Nephron progenitor cell (in vitro differentiated cells): ENCODE data around the gene PCDHB11.
A peak's percentile ranks its signal among the peaks of the same experiment; 100 is the strongest.
"Not testable (repeated sequence)": the region's sequence is repeated elsewhere in the genome, so short reads cannot be mapped to it uniquely, and the experiment has no call there.

Source experiments
- DNase-seq: peaks from one replicate; pipeline ENCODE4 v3.0.0; 2021
- H3K27ac Mint-ChIP-seq: 2 replicates; pipeline ENCODE4 v1.8.0; 2021; ENCODE audit warnings: mild to moderate bottlenecking, moderate library complexity, mixed read lengths
- H3K27me3 Mint-ChIP-seq: 2 replicates; pipeline ENCODE4 v1.8.0; 2021; ENCODE audit warnings: mild to moderate bottlenecking, low read depth, mixed read lengths; ENCODE audit not compliant: poor library complexity
- H3K36me3 Mint-ChIP-seq: 2 replicates; pipeline ENCODE4 v1.8.0; 2021; ENCODE audit warnings: low read depth, mixed read lengths
- H3K4me1 Mint-ChIP-seq: 2 replicates; pipeline ENCODE4 v1.8.0; 2021; ENCODE audit warnings: mixed read lengths
- H3K4me3 Mint-ChIP-seq: 2 replicates; pipeline ENCODE4 v1.8.0; 2021; ENCODE audit warnings: mild to moderate bottlenecking, moderate library complexity, mixed read lengths
- H3K9me3 Mint-ChIP-seq: 2 replicates; pipeline ENCODE4 v1.8.0; 2021; ENCODE audit warnings: mild to moderate bottlenecking, moderate library complexity, mixed read lengths
- TF ChIP-seq, protein P1 (sequence below): fragments of 200-600 bp; sonication (generic); IDR thresholded peaks from 2 replicates; pipeline ENCODE4 v1.5.0; 2021; ENCODE audit warnings: antibody characterized with exemption

PCDHB11 gene

DNA sequence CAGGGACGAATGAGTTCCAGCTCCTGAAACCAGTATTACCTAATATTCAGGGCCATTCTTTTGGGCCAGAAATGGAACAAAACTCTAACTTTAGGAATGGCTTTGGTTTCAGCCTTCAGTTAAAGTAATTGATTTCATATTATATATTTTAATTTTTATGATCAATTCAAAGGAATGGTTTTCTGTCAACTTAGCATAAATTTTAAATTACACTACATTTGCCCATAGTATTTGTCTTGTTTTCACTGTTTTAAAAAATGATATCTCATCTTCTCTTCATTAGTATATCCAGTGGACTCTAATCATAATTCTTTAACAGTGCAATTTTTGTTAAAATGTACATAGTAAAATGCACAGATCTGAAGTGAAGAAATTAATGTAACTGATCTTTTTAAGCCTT lies 19.1 kb upstream of the PCDHB11 start:
- Mint-ChIP-seq H3K9me3 (peaks cover 44% of the 10 kb centered on the region), H3K27ac (no peak overlapping the region), H3K27me3 (no peaks in the 10 kb centered on the region), H3K4me3 (no peak overlapping the region), H3K36me3 (peaks cover 28% of the 10 kb centered on the region), H3K4me1 (peaks cover 6% of the 10 kb centered on the region)
- DNase-seq, result no peak
- TF ChIP-seq, protein P1, sequence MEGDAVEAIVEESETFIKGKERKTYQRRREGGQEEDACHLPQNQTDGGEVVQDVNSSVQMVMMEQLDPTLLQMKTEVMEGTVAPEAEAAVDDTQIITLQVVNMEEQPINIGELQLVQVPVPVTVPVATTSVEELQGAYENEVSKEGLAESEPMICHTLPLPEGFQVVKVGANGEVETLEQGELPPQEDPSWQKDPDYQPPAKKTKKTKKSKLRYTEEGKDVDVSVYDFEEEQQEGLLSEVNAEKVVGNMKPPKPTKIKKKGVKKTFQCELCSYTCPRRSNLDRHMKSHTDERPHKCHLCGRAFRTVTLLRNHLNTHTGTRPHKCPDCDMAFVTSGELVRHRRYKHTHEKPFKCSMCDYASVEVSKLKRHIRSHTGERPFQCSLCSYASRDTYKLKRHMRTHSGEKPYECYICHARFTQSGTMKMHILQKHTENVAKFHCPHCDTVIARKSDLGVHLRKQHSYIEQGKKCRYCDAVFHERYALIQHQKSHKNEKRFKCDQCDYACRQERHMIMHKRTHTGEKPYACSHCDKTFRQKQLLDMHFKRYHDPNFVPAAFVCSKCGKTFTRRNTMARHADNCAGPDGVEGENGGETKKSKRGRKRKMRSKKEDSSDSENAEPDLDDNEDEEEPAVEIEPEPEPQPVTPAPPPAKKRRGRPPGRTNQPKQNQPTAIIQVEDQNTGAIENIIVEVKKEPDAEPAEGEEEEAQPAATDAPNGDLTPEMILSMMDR, result no peak

DNA sequence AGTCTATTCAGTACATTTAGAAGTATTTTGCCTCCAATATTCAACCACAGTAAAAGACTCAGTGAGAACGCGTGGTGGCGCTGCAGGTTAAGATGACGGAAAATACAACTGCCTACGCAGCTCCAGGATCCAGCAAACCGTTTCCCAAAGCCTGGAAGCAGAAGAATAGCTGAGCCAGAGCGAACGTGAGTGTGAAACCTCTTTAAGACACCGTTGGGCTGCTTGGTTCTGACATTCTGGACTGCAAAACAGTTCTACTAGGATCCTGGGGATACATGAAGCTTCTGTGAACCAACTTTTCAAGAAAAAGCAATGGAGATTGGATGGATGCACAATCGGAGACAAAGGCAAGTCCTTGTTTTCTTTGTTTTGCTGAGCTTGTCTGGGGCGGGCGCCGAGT lies 17.2 kb upstream of the PCDHB11 start, which contains the start of gene PCDHB16:
TSS of gene PCDHB16 (plus strand) at position 140 of the 400 bp plus-strand sequence. CDS start at position 313, 173 bp downstream.
- H3K9me3 Mint-ChIP-seq, result peaks cover 63% of the 10 kb centered on the region

DNA sequence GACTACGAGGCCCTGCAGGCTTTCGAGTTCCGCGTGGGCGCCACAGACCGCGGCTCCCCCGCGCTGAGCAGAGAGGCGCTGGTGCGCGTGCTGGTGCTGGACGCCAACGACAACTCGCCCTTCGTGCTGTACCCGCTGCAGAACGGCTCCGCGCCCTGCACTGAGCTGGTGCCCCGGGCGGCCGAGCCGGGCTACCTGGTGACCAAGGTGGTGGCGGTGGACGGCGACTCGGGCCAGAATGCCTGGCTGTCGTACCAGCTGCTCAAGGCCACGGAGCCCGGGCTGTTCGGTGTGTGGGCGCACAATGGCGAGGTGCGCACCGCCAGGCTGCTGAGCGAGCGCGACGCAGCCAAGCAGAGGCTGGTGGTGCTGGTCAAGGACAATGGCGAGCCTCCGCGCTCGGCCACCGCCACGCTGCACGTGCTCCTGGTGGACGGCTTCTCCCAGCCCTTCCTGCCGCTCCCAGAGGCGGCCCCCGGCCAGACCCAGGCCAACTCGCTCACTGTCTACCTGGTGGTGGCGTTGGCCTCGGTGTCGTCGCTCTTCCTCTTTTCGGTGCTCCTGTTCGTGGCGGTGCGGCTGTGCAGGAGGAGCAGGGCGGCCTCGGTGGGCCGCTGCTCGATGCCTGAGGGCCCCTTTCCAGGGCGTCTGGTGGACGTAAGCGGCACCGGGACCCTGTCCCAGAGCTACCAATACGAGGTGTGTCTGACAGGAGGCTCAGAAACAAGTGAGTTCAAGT lies 15.1 kb upstream of the PCDHB11 start:
- not testable (repeated sequence) for DNase-seq, H3K27ac Mint-ChIP-seq, H3K27me3 Mint-ChIP-seq, H3K4me1 Mint-ChIP-seq
- Mint-ChIP-seq H3K36me3 (peaks cover 60% of the 10 kb centered on the region), H3K4me3 (peak overlapping the region; percentile 38), H3K9me3 (peaks cover 78% of the 10 kb centered on the region)

More for the DNA sequence above, 17.2 kb upstream of the PCDHB11 start, which contains the start of gene PCDHB16:
- DNase-seq, result peak; percentile 61
- Mint-ChIP-seq H3K27me3 (no peaks in the 10 kb centered on the region), H3K27ac (peak within 1 kb of the TSS; percentile 78), H3K4me1 (peaks cover 6% of the 10 kb centered on the region), H3K36me3 (peaks cover 46% of the 10 kb centered on the region), H3K4me3 (peak within 1 kb of the TSS; percentile 87)
- TF ChIP-seq, protein P1, result peak; percentile 44

DNA sequence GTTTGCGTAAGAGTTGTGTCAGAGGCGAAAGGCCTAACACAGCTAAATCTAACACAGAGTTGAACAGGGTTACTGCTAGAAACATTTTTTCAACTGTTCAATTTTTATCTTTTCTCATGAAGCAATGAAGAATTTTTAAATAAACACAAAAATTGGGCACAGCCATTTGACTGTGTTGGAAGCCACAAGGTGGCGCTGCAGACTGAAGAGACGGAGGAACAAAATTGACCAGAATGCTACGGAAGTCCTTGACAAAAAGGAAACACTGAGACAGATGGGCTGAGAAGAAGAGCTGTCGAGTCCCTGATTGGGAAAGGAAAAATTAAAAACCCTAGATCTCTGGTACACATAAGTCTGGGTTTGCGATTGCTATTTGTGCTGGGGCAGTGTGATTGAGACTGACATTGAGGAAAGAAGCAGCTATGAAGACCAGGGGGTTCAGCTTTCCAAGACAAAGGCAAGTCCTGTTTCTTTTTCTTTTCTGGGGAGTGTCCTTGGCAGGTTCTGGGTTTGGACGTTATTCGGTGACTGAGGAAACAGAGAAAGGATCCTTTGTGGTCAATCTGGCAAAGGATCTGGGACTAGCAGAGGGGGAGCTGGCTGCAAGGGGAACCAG lies 12.4 kb upstream of the PCDHB11 start, which contains the start of gene PCDHB9:
TSS of gene PCDHB9 (plus strand) at position 265 of the 616 bp plus-strand sequence. CDS start at position 423, 158 bp downstream.
- H3K27me3 Mint-ChIP-seq, result no peaks in the 10 kb centered on the region
- peak; percentile 42 for DNase-seq
- TF ChIP-seq, protein P1, result peak; percentile 34
- peaks cover 6% of the 10 kb centered on the region for H3K4me1 Mint-ChIP-seq
- peaks cover 85% of the 10 kb centered on the region for H3K36me3 Mint-ChIP-seq
- H3K4me3 Mint-ChIP-seq, result peak within 1 kb of the TSS; percentile 66
- H3K9me3 Mint-ChIP-seq, result peaks cover 89% of the 10 kb centered on the region
- H3K27ac Mint-ChIP-seq, result peak within 1 kb of the TSS; percentile 34

DNA sequence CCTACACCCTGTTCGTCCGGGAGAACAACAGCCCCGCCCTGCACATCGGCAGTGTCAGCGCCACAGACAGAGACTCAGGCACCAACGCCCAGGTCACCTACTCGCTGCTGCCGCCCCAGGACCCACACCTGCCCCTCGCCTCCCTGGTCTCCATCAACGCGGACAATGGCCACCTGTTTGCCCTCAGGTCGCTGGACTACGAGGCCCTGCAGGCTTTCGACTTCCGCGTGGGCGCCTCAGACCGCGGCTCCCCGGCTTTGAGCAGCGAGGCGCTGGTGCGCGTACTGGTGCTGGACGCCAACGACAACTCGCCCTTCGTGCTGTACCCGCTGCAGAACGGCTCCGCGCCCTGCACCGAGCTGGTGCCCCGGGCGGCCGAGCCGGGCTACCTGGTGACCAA lies 10.7 kb upstream of the PCDHB11 start:
- not testable (repeated sequence) for H3K27ac Mint-ChIP-seq, H3K4me1 Mint-ChIP-seq, DNase-seq, H3K4me3 Mint-ChIP-seq, H3K27me3 Mint-ChIP-seq
- peaks cover 89% of the 10 kb centered on the region for H3K9me3 Mint-ChIP-seq
- H3K36me3 Mint-ChIP-seq, result peaks cover 85% of the 10 kb centered on the region

DNA sequence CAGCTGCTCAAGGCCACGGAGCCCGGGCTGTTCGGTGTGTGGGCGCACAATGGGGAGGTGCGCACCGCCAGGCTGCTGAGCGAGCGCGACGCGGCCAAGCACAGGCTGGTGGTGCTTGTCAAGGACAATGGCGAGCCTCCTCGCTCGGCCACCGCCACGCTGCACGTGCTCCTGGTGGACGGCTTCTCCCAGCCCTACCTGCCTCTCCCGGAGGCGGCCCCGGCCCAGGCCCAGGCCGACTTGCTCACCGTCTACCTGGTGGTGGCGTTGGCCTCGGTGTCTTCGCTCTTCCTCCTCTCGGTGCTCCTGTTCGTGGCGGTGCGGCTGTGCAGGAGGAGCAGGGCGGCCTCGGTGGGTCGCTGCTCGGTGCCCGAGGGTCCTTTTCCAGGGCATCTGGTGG lies 10.3 kb upstream of the PCDHB11 start:
- not testable (repeated sequence) for H3K4me1 Mint-ChIP-seq, H3K4me3 Mint-ChIP-seq, H3K27me3 Mint-ChIP-seq, H3K27ac Mint-ChIP-seq, DNase-seq
- peaks cover 89% of the 10 kb centered on the region for H3K9me3 Mint-ChIP-seq
- peaks cover 84% of the 10 kb centered on the region for H3K36me3 Mint-ChIP-seq

DNA sequence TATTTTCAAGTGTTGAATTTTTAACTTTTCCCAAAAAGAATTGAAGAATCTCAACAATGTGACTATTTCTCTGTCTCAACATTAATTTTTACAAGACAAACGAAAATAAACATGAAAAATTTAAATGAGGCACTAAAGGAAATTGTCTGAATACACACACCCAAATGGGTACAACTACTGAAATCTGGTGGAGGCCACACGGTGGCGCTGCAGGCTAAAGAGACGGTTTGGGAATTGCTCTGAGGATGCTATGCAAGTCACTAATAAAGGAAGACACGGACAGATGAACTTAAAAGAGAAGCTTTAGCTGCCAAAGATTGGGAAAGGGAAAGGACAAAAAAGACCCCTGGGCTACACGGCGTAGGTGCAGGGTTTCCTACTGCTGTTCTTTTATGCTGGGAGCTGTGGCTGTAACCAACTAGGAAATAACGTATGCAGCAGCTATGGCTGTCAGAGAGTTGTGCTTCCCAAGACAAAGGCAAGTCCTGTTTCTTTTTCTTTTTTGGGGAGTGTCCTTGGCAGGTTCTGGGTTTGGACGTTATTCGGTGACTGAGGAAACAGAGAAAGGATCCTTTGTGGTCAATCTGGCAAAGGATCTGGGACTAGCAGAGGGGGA lies 7.2 kb upstream of the PCDHB11 start, which contains the start of gene PCDHB10:
TSS of gene PCDHB10 (plus strand) at position 244 of the 616 bp plus-strand sequence. CDS start at position 444, 200 bp downstream.
- H3K27me3 Mint-ChIP-seq, result no peaks in the 10 kb centered on the region
- H3K4me1 Mint-ChIP-seq, result no peaks in the 10 kb centered on the region
- peaks cover 79% of the 10 kb centered on the region for H3K36me3 Mint-ChIP-seq
- peak; percentile 68 for DNase-seq
- peak within 1 kb of the TSS; percentile 81 for H3K4me3 Mint-ChIP-seq
- no peak within 1 kb of the TSS for H3K27ac Mint-ChIP-seq
- H3K9me3 Mint-ChIP-seq, result peaks cover 86% of the 10 kb centered on the region
- TF ChIP-seq, protein P1, result peak; percentile 49

DNA sequence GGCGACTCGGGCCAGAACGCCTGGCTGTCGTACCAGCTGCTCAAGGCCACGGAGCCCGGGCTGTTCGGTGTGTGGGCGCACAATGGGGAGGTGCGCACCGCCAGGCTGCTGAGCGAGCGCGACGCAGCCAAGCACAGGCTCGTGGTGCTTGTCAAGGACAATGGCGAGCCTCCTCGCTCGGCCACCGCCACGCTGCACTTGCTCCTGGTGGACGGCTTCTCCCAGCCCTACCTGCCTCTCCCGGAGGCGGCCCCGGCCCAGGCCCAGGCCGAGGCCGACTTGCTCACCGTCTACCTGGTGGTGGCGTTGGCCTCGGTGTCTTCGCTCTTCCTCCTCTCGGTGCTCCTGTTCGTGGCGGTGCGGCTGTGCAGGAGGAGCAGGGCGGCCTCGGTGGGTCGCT lies 5.1 kb upstream of the PCDHB11 start:
- H3K9me3 Mint-ChIP-seq, result peaks cover 91% of the 10 kb centered on the region
- not testable (repeated sequence) for H3K4me1 Mint-ChIP-seq

More for the DNA sequence above, 5.1 kb upstream of the PCDHB11 start:
- not testable (repeated sequence) for H3K27me3 Mint-ChIP-seq, H3K4me3 Mint-ChIP-seq, DNase-seq, H3K27ac Mint-ChIP-seq
- peaks cover 71% of the 10 kb centered on the region for H3K36me3 Mint-ChIP-seq
